Body of pancreas (tissue), 4 donors: Measurements from ENCODE around the gene RAB25. TPM values are rescaled to one million over a fixed set of nuclear protein-coding genes. Genes with fewer than 3 reads are reported as not detected.
A peak's percentile ranks its signal among the peaks of the same experiment; 100 is the strongest.

Experiments
- ATAC-seq: fragments of 150-250 bp; one replicate; pipeline ENCODE4 v1.9.1; 2016
- DNase-seq, 4 donors: peaks; one replicate each; pipeline ENCODE4 v3.0.0-alpha.2; 2019
- H3K27ac ChIP-seq, 4 donors: fragments of 200-600 bp; sonication (generic); 1 replicate in 3 of 4; 2 replicates in 1 of 4; pipeline versions ENCODE4 v1.5.1 to v1.6.1; 2016 to 2019; ENCODE audit warnings: mild to moderate bottlenecking in 1 of 4, mixed read lengths in 1 of 4, moderate library complexity in 1 of 4
- H3K27me3 ChIP-seq, 2 donors: fragments of 200-600 bp; sonication (generic); one replicate each; pipeline ENCODE4 v1.6.0; 2016; ENCODE audit warnings: mild to moderate bottlenecking in 1 of 2
- H3K36me3 ChIP-seq, 2 donors: fragments of 200-600 bp; sonication (generic); replicated peaks in 1 of 2; 2 replicates each; pipeline ENCODE4 v1.5.1; 2016; ENCODE audit warnings: low read depth in 2 of 2; ENCODE audit not compliant: insufficient read depth in 1 of 2
- H3K4me1 ChIP-seq: fragments of 200-600 bp; sonication (generic); one replicate; pipeline ENCODE4 v1.6.0; 2016
- H3K4me3 ChIP-seq, 2 donors: fragments of 200-600 bp; sonication (generic); 1 replicate in 1 of 2; 2 replicates in 1 of 2; pipeline ENCODE4 v1.5.1; 2016 to 2019
- H3K9me3 ChIP-seq, 3 donors: fragments of 200-600 bp; sonication (generic); 1 replicate in 2 of 3; 2 replicates in 1 of 3; pipeline ENCODE4 v1.5.1; 2016
- CTCF ChIP-seq, 7 experiments: fragments of 450-650 bp in 4 of 7; fragments of 200-600 bp in 3 of 7; sonication (generic) in 3 of 7; IDR thresholded peaks; one replicate each; pipeline ENCODE4 v1.5.1; 2016 to 2019; ENCODE audit warnings: antibody characterized with exemption in 7 of 7
- POLR2A ChIP-seq, 3 donors: fragments of 450-650 bp; IDR thresholded peaks; one replicate each; pipeline ENCODE4 v1.6.1; 2016; ENCODE audit warnings: antibody characterized with exemption in 3 of 3, mild to moderate bottlenecking in 2 of 3
- WGBS, 2 donors: methylation state at CpG; one replicate each; pipeline ENCODE4 v1.1.5; 2017; 5-methylcytosine and 5-hydroxymethylcytosine counted together
- intact Hi-C: fragments of 100-400 bp; cut with DNase I; formaldehyde crosslinking; loops from one replicate; pipeline ENCODE4 v1.15.1; 2023
- total RNA-seq, 2 donors: library from RNA; depleted of rRNA; stranded (reverse); fragments of >200 nt; gene quantifications; one replicate each; pipeline ENCODE4 v1.1.0, GENCODE V29; 2016

RAB25 gene
- total RNA-seq, 2 donors from 2014 or later: 31.3 to 66.7 TPM

- H3K4me1 ChIP-seq: peaks cover 18% of the 10 kb centered on the region
- WGBS, 2 donors: 0 to 2% methylated on average over 12 to 32 of the region's 49 CpGs
- H3K27me3 ChIP-seq: no peaks in the 10 kb centered on the region
- no peaks in the 10 kb centered on the region for H3K9me3 ChIP-seq
- peaks cover 0 to 2% of the 10 kb centered on the region in 2 donors for H3K36me3 ChIP-seq
- ATAC-seq (peak; percentile 84), DNase-seq (peak; percentile 90 to 93 (median 91))
- TF ChIP-seq CTCF (IDR thresholded peaks at IDR 0.05) (peak; percentile 27 to 68 (median 61)), POLR2A (IDR thresholded peaks at IDR 0.05) (peak in 2 of 3 donors; percentile 41 to 56)
- intact Hi-C loops: no loop called here
- H3K27ac ChIP-seq: peak within 1 kb of the TSS; percentile 92 to 95 (median 94)
- H3K4me3 ChIP-seq: peak within 1 kb of the TSS; percentile 86 to 89
Measured at GRCh38 chr1:156053768-156054499, 7.0 kb upstream of the RAB25 start, which contains the start of gene UBQLN4. UBQLN4 (minus strand) TSS chr1:156053798; CDS start chr1:156053701, 97 bp downstream.

GRCh38 chr1:156054500-156055280 lies 6.3 kb upstream of the RAB25 start, which contains the start of gene LAMTOR2:
LAMTOR2 (plus strand) TSS chr1:156054782; CDS start chr1:156054890, 108 bp downstream.
- DNase-seq (peak; percentile 96 to 98 (median 98)), ATAC-seq (peak; percentile 88)
- peak within 1 kb of the TSS; percentile 92 to 95 (median 94) for H3K27ac ChIP-seq
- H3K9me3 ChIP-seq: no peaks in the 10 kb centered on the region
- TF ChIP-seq POLR2A (IDR thresholded peaks at IDR 0.05) (peak; percentile 31 to 79 (median 74)), CTCF (IDR thresholded peaks at IDR 0.05) (peak in 2 of 7 experiments; percentile 4 to 12)
- H3K4me1 ChIP-seq: peaks cover 18% of the 10 kb centered on the region
- H3K4me3 ChIP-seq: peak within 1 kb of the TSS; percentile 81 to 89
- intact Hi-C loops: no loop called here
- no peaks in the 10 kb centered on the region for H3K27me3 ChIP-seq
- H3K36me3 ChIP-seq: peaks cover 0 to 2% of the 10 kb centered on the region in 2 donors
- 0% methylated on average over 28 to 48 of the region's 53 CpGs for WGBS, 2 donors

- 11 to 48% methylated on average over 6 to 17 of the region's 17 CpGs for WGBS, 2 donors
- Histone ChIP-seq H3K4me1 (peaks cover 22% of the 10 kb centered on the region), H3K36me3 (no peaks in the 10 kb centered on the region), H3K27me3 (no peaks in the 10 kb centered on the region), H3K9me3 (no peaks in the 10 kb centered on the region), H3K4me3 (peak overlapping the region; percentile 81 to 89), H3K27ac (peak overlapping the region; percentile 55 to 95 (median 93))
- intact Hi-C loops: no loop called here
- ATAC-seq (no peak), DNase-seq (no peak)
- TF ChIP-seq POLR2A (IDR thresholded peaks at IDR 0.05) (no peak), CTCF (IDR thresholded peaks at IDR 0.05) (no peak)
Measured at GRCh38 chr1:156055281-156056048, 5.5 kb upstream of the RAB25 start.

- H3K4me3 ChIP-seq: no peak overlapping the region
- no peak for ATAC-seq
- no peak overlapping the region for H3K27ac ChIP-seq
- no peak for TF ChIP-seq POLR2A (IDR thresholded peaks at IDR 0.05)
- no peak for TF ChIP-seq CTCF (IDR thresholded peaks at IDR 0.05)
- no peaks in the 10 kb centered on the region for H3K27me3 ChIP-seq
- peaks cover 27% of the 10 kb centered on the region for H3K4me1 ChIP-seq
- no peaks in the 10 kb centered on the region for H3K36me3 ChIP-seq
- no peaks in the 10 kb centered on the region for H3K9me3 ChIP-seq
- intact Hi-C loops: no loop called here
- no peak for DNase-seq
- 95 to 100% methylated on average over 1 of the region's 1 CpG for WGBS, 2 donors
Measured at GRCh38 chr1:156056326-156056849, 4.6 kb upstream of the RAB25 start.
